ENCODE measurements around the gene ZBTB1.
A peak's percentile ranks its signal among the peaks of the same experiment; 100 is the strongest.

ZBTB1 gene

GRCh38 chr14:64504310-64504896, at the start of gene ZBTB1:
Gene ZBTB1 (plus strand): TSS chr14:64504770. CDS start chr14:64521505, 16,735 bp downstream.
- in situ Hi-C loops (cut with MboI; ENCODE audit: low sequenced_read_pairs, unreplicated experiment): no loop called here
- no peak for TF ChIP-seq CTCF (IDR thresholded peaks at IDR 0.05; ENCODE audit: borderline replicate concordance, control extremely low read depth, extremely low read depth, insufficient read depth, missing control alignments)
- peak; percentile 68 for DNase-seq (ENCODE audit: low spot score)

- DNase-seq (ENCODE audit: low spot score): no peak
- in situ Hi-C loops (cut with MboI; ENCODE audit: low sequenced_read_pairs, unreplicated experiment): no loop called here
- TF ChIP-seq CTCF (IDR thresholded peaks at IDR 0.05; ENCODE audit: borderline replicate concordance, control extremely low read depth, extremely low read depth, insufficient read depth, missing control alignments): no peak
These were observed 45.0 kb upstream of the ZBTB1 start for GRCh38 chr14:64459405-64460136.

GRCh38 chr14:64461221-64461620, 43.3 kb upstream of the ZBTB1 start:
- in situ Hi-C loops (cut with MboI; ENCODE audit: low sequenced_read_pairs, unreplicated experiment): no loop called here
- no peak for TF ChIP-seq CTCF (IDR thresholded peaks at IDR 0.05; ENCODE audit: borderline replicate concordance, control extremely low read depth, extremely low read depth, insufficient read depth, missing control alignments)
- DNase-seq (ENCODE audit: low spot score): no peak

GRCh38 chr14:64463195-64463594, 41.4 kb upstream of the ZBTB1 start:
- in situ Hi-C loops (cut with MboI; ENCODE audit: low sequenced_read_pairs, unreplicated experiment): no loop called here
- TF ChIP-seq CTCF (IDR thresholded peaks at IDR 0.05; ENCODE audit: borderline replicate concordance, control extremely low read depth, extremely low read depth, insufficient read depth, missing control alignments): no peak
- peak; percentile 48 for DNase-seq (ENCODE audit: low spot score)

GRCh38 chr14:64463873-64464272, 40.7 kb upstream of the ZBTB1 start:
- no peak for TF ChIP-seq CTCF (IDR thresholded peaks at IDR 0.05; ENCODE audit: borderline replicate concordance, control extremely low read depth, extremely low read depth, insufficient read depth, missing control alignments)
- DNase-seq (ENCODE audit: low spot score): no peak
- in situ Hi-C loops (cut with MboI; ENCODE audit: low sequenced_read_pairs, unreplicated experiment): no loop called here

- DNase-seq (ENCODE audit: low spot score): no peak
- in situ Hi-C loops (cut with MboI; ENCODE audit: low sequenced_read_pairs, unreplicated experiment): no loop called here
- no peak for TF ChIP-seq CTCF (IDR thresholded peaks at IDR 0.05; ENCODE audit: borderline replicate concordance, control extremely low read depth, extremely low read depth, insufficient read depth, missing control alignments)
These were observed 39.9 kb upstream of the ZBTB1 start for GRCh38 chr14:64464651-64465050.
